H1 (cell line): ENCODE data around the gene SNX2. TPM values are rescaled to one million over a fixed set of nuclear protein-coding genes. Genes with fewer than 3 reads are reported as not detected.

Experiments
- CHD7 ChIP-seq: fragments of 300-600 bp; sonication (generic); IDR thresholded peaks from 2 replicates; pipeline ENCODE4 v1.7.1; 2012; ENCODE audit warnings: low read length, moderate library complexity, mild to moderate bottlenecking, inconsistent platforms; ENCODE audit not compliant: insufficient replicate concordance
- KDM4A ChIP-seq: IDR thresholded peaks from one replicate; pipeline ENCODE4 v1.7.1; 2012; ENCODE audit warnings: low read depth, mild to moderate bottlenecking, moderate library complexity, low read length, inconsistent platforms; ENCODE audit not compliant: severe bottlenecking
- SUZ12 ChIP-seq: fragments of 200-600 bp; sonication (generic); IDR thresholded peaks from 2 replicates; pipeline ENCODE4 v1.6.1; 2012; ENCODE audit warnings: mild to moderate bottlenecking, inconsistent platforms, low read length, moderate library complexity, mixed read lengths
- ZNF274 ChIP-seq: IDR thresholded peaks from 2 replicates; pipeline ENCODE4 v1.7.0; 2012; ENCODE audit warnings: low read length, borderline replicate concordance; ENCODE audit errors: extremely low read depth
- polyA plus RNA-seq, 7 experiments: library from polyadenylated mRNA; depleted of rRNA in 3 of 7; stranded (reverse) in 5 of 7; unstranded in 2 of 7; fragments of >200 nt in 5 of 7; fragments of 200-250 nt in 2 of 7; gene quantifications; 1 replicate in 5 of 7; 2 replicates in 1 of 7; 4 replicates in 1 of 7; pipeline versions ENCODE4 v1.2.1 to v1.2.3, GENCODE V29; 2011 to 2013; ENCODE audit warnings: missing spikeins in 2 of 7, mixed read lengths in 2 of 7
- total RNA-seq: library from RNA; stranded (reverse); fragmentation: NEBNext Ultra II Directional; extraction: Animal tissue kit (Norgen Biotek cat#: 25700); gene quantifications from 2 replicates; pipeline ENCODE4 v1.2.1, GENCODE V29; 2021

Gene SNX2
- total and polyA plus RNA-seq, 2 of the 8 experiments (the other 6 are each of a cell fraction or from before 2014, with no cell fraction given), result 51.0 to 61.2 TPM

GRCh38 chr5:122770477-122770876 is 4.4 kb upstream of the SNX2 start (continued):
- TF ChIP-seq CHD7, result no peak
- no peak for TF ChIP-seq KDM4A
- no peak for TF ChIP-seq SUZ12
- TF ChIP-seq ZNF274, result no peak
